ENCODE measurements around the gene ANKRD16. TPM values are rescaled to one million over a fixed set of nuclear protein-coding genes. Genes with fewer than 3 reads are reported as not detected.
"Not testable (repeated sequence)": the region's sequence is repeated elsewhere in the genome, so short reads cannot be mapped to it uniquely, and the experiment has no call there.

Gene ANKRD16
- total and polyA plus RNA-seq, 2 donors (not counting 1 experiment from before 2014, with no cell fraction given) = 10.9 to 12.6 TPM

DNA sequence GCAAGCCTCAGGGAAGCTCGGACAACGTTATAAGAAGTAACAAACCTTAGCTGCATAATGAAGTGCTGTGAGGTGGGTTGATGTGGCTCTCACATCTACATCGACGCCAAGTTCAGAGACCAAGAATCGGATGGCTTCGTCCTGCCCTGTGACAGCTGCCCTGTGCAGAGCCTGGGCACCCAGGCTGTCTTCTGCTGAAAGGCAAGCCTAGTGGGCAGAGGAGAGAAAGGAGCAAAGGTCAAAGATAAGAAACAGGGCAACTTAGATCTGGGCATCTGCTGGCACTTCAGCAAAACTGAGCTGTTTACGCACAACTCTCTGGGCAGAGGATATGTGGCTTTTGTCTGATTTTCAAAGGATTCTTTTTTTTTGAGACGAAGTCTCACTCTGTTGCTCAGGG is 6.7 kb downstream of the ANKRD16 start:
- H3K9me3 Mint-ChIP-seq (ENCODE audit: insufficient read depth) = no peaks in the 10 kb centered on the region
- Histone ChIP-seq H3K27me3 (replicated peaks in 1 of 4; ENCODE audit: control extremely low read depth in 1 of 4, control insufficient read depth in 3 of 4, insufficient read depth in 4 of 4, low read length in 3 of 4) (no peaks in the 10 kb centered on the region), H3K9ac (ENCODE audit: low read length) (no peak overlapping the region), H3K4me3 (ENCODE audit: control extremely low read depth in 1 of 5, extremely low read depth in 1 of 5, insufficient read depth in 1 of 5, low read depth in 2 of 5, low read length in 4 of 5) (no peak overlapping the region), H2AFZ (ENCODE audit: insufficient read depth, low read depth, low read length, poor library complexity, severe bottlenecking) (no peak overlapping the region), H4K20me1 (ENCODE audit: control insufficient read depth, insufficient read depth, low read length, poor library complexity, severe bottlenecking) (peaks cover 3% of the 10 kb centered on the region), H3K27ac (ENCODE audit: low read length in 2 of 2) (no peak overlapping the region), H3K36me3 (replicated peaks in 1 of 2; ENCODE audit: control extremely low read depth in 1 of 2, control insufficient read depth in 1 of 2, extremely low read depth in 1 of 2, insufficient read depth in 2 of 2, low read length in 1 of 2) (peaks cover 8 to 55% of the 10 kb centered on the region in 2 experiments), H3K4me1 (ENCODE audit: control insufficient read depth in 2 of 2, insufficient read depth in 2 of 2, low read length in 2 of 2) (peaks cover 3 to 4% of the 10 kb centered on the region in 2 donors), H3K9me3 (ENCODE audit: control extremely low read depth in 1 of 3, control insufficient read depth in 2 of 3, insufficient read depth in 1 of 3, low read length in 2 of 3) (no peaks in the 10 kb centered on the region), H3K4me2 (replicated peaks; ENCODE audit: low read depth, low read length, poor library complexity, severe bottlenecking) (no peak overlapping the region), H3K79me2 (ENCODE audit: control insufficient read depth, insufficient read depth, low read length) (peaks cover 9% of the 10 kb centered on the region)
- intact Hi-C loops (cut with micrococcal nuclease) = no loop called here
- no peak overlapping the region for H3K27ac Mint-ChIP-seq
- WGBS (ENCODE audit: insufficient coverage) = 98% methylated on average over 6 of the region's 8 CpGs
- H3K4me1 Mint-ChIP-seq = peaks cover 17% of the 10 kb centered on the region
- no peak for TF ChIP-seq EZH2 (IDR thresholded peaks at IDR 0.05; ENCODE audit: borderline replicate concordance, insufficient read depth, low read depth, low read length, poor library complexity, severe bottlenecking)
- TF ChIP-seq, protein P1, sequence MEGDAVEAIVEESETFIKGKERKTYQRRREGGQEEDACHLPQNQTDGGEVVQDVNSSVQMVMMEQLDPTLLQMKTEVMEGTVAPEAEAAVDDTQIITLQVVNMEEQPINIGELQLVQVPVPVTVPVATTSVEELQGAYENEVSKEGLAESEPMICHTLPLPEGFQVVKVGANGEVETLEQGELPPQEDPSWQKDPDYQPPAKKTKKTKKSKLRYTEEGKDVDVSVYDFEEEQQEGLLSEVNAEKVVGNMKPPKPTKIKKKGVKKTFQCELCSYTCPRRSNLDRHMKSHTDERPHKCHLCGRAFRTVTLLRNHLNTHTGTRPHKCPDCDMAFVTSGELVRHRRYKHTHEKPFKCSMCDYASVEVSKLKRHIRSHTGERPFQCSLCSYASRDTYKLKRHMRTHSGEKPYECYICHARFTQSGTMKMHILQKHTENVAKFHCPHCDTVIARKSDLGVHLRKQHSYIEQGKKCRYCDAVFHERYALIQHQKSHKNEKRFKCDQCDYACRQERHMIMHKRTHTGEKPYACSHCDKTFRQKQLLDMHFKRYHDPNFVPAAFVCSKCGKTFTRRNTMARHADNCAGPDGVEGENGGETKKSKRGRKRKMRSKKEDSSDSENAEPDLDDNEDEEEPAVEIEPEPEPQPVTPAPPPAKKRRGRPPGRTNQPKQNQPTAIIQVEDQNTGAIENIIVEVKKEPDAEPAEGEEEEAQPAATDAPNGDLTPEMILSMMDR (IDR thresholded peaks at IDR 0.05) = no peak
- H3K27me3 Mint-ChIP-seq = no peaks in the 10 kb centered on the region
- CTCF ChIA-PET = interaction anchor here (0.8 to 1.4 kb wide), 2 partner anchors 9 to 207 kb away, joined by 3 to 5 read pairs; no protein-coding TSS in a partner anchor
- POLR2A ChIA-PET = interaction anchor here (0.6 to 0.7 kb wide), 2 partner anchors 199 to 226 kb away, joined by 3 read pairs; no protein-coding TSS in a partner anchor
- ATAC-seq (ENCODE audit: low read depth) (no peak), DNase-seq (no peak)
- H3K4me3 Mint-ChIP-seq = no peak overlapping the region

DNA sequence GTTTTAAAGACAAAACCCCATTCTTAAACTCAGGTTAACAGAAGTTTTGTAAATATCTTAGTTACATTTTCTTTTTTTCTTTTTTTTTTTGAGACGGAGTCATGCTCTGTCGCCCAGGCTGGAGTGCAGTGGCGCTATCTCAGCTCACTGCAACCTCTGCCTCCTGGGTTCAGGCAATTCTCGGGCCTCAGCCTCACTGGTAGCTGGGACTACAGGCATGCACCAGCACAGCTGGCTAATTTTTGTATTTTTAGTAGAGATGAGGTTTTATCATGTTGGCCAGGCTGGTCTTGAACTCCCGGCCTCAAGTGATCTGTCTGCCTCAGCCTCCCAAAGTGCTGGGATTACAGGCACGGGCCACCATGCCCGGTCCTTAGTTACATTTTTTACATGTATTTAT is 12.7 kb downstream of the ANKRD16 start:
- ATAC-seq (ENCODE audit: low read depth); H3K9me3 ChIP-seq (ENCODE audit: control extremely low read depth in 1 of 3, control insufficient read depth in 2 of 3, insufficient read depth in 1 of 3, low read length in 2 of 3); H3K27ac Mint-ChIP-seq; H3K27ac ChIP-seq (ENCODE audit: low read length in 2 of 2); H3K4me3 ChIP-seq (ENCODE audit: control extremely low read depth in 1 of 5, extremely low read depth in 1 of 5, insufficient read depth in 1 of 5, low read depth in 2 of 5, low read length in 4 of 5); H4K20me1 ChIP-seq (ENCODE audit: control insufficient read depth, insufficient read depth, low read length, poor library complexity, severe bottlenecking); H3K27me3 ChIP-seq (replicated peaks in 1 of 4; ENCODE audit: control extremely low read depth in 1 of 4, control insufficient read depth in 3 of 4, insufficient read depth in 4 of 4, low read length in 3 of 4); H3K9ac ChIP-seq (ENCODE audit: low read length); H2AFZ ChIP-seq (ENCODE audit: insufficient read depth, low read depth, low read length, poor library complexity, severe bottlenecking); H3K4me2 ChIP-seq (replicated peaks; ENCODE audit: low read depth, low read length, poor library complexity, severe bottlenecking); H3K9me3 Mint-ChIP-seq (ENCODE audit: insufficient read depth); DNase-seq; H3K4me3 Mint-ChIP-seq; H3K27me3 Mint-ChIP-seq; intact Hi-C loops (cut with micrococcal nuclease): not testable (repeated sequence)
- H3K4me1 Mint-ChIP-seq = peaks cover 14% of the 10 kb centered on the region
- Histone ChIP-seq H3K36me3 (replicated peaks in 1 of 2; ENCODE audit: control extremely low read depth in 1 of 2, control insufficient read depth in 1 of 2, extremely low read depth in 1 of 2, insufficient read depth in 2 of 2, low read length in 1 of 2) (peaks cover 6 to 35% of the 10 kb centered on the region in 2 experiments), H3K4me1 (ENCODE audit: control insufficient read depth in 2 of 2, insufficient read depth in 2 of 2, low read length in 2 of 2) (peaks cover 12 to 16% of the 10 kb centered on the region in 2 donors), H3K79me2 (ENCODE audit: control insufficient read depth, insufficient read depth, low read length) (peaks cover 14% of the 10 kb centered on the region)
- ChIA-PET POLR2A (interaction anchor here (1.2 kb wide), 1 partner anchor 58 kb away, joined by 3 read pairs; no protein-coding TSS in a partner anchor), CTCF (interaction anchor here (0.9 to 1.8 kb wide), 7 partner anchors 9 to 102 kb away, joined by 3 to 7 read pairs (median 3); partner anchors contain the start of genes ANKRD16 and FBH1)
- WGBS (ENCODE audit: insufficient coverage) = 94% methylated on average over 4 of the region's 7 CpGs

Measured in B cell (primary cell).